ENCODE measurements around the gene MTHFD1L.

Gene MTHFD1L

GRCh38 chr6:150866147-150866990 lies 867 bp downstream of the MTHFD1L start:
- DNase-seq = peak; percentile 92

GRCh38 chr6:150866991-150867501 lies 1.5 kb downstream of the MTHFD1L start:
- DNase-seq = no peak

- no peak for DNase-seq
Observed at GRCh38 chr6:150868759-150869158, 3.3 kb downstream of the MTHFD1L start.

- DNase-seq = no peak
Observed at GRCh38 chr6:150874179-150874578, 8.7 kb downstream of the MTHFD1L start.

GRCh38 chr6:150875841-150876240 lies 10.3 kb downstream of the MTHFD1L start:
- no peak for DNase-seq

GRCh38 chr6:150876598-150876997 lies 11.1 kb downstream of the MTHFD1L start:
- no peak for DNase-seq

- DNase-seq = no peak
Observed at GRCh38 chr6:150877928-150878327, 12.4 kb downstream of the MTHFD1L start.

- DNase-seq = peak; percentile 28
Observed at GRCh38 chr6:150878347-150879213, 13.1 kb downstream of the MTHFD1L start.

- DNase-seq = no peak
Observed at GRCh38 chr6:150880336-150880735, 14.8 kb downstream of the MTHFD1L start.

GRCh38 chr6:150881911-150882481 lies 16.5 kb downstream of the MTHFD1L start:
- DNase-seq = no peak

GRCh38 chr6:150883521-150883920 lies 18.0 kb downstream of the MTHFD1L start:
- DNase-seq = no peak

GRCh38 chr6:150886155-150886554 lies 20.7 kb downstream of the MTHFD1L start:
- no peak for DNase-seq

GRCh38 chr6:150887978-150888563 lies 22.6 kb downstream of the MTHFD1L start:
- no peak for DNase-seq

GRCh38 chr6:150890346-150890745 lies 24.8 kb downstream of the MTHFD1L start:
- no peak for DNase-seq

- DNase-seq = peak; percentile 82
Observed at GRCh38 chr6:150891888-150892485, 26.5 kb downstream of the MTHFD1L start.

- no peak for DNase-seq
Observed at GRCh38 chr6:150894191-150894744, 28.8 kb downstream of the MTHFD1L start.

- DNase-seq = no peak
Observed at GRCh38 chr6:150894935-150895552, 29.5 kb downstream of the MTHFD1L start.

- peak; percentile 10 for DNase-seq
Observed at GRCh38 chr6:150895928-150896632, 30.6 kb downstream of the MTHFD1L start.

- no peak for DNase-seq
Observed at GRCh38 chr6:150897400-150897943, 32.0 kb downstream of the MTHFD1L start.

- DNase-seq = no peak
Observed at GRCh38 chr6:150898399-150899170, 33.1 kb downstream of the MTHFD1L start.
